Measurements from ENCODE around the gene SDSL. TPM values are rescaled to one million over a fixed set of nuclear protein-coding genes. Genes with fewer than 3 reads are reported as not detected.

SDSL gene
- polyA plus RNA-seq, 4 donors: 10.9 to 15.7 (median 12.7) TPM

- no peak for DNase-seq (ENCODE audit: low read depth in 4 of 4, low spot score in 3 of 4)
These were observed 20.9 kb downstream of the SDSL start for GRCh38 chr12:113443030-113443539.

- no peak for DNase-seq (ENCODE audit: low read depth in 4 of 4, low spot score in 3 of 4)
These were observed 23.5 kb downstream of the SDSL start for GRCh38 chr12:113445544-113446171.

DNA sequence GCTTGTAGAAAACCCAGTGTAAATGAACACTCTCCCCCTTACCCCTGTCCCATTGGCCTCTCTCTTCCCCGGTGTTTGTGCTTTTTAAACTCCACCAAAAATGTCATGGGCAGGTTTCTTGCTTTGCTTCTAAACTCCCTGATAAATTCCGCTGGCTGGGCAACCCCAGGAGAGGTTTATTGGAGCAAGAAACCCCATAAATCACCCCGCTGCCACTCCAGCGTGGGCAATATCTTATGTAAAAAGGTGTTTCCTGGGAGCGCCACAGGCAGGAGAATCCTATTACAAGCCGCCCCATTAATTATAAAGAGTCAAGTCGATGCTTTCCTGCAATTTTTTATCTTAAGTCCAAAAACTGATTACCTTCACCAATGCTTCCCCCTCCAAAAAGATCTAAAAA is 26.7 kb downstream of the SDSL start:
- peak in 1 of 4 donors; percentile 27 for DNase-seq (ENCODE audit: low read depth in 4 of 4, low spot score in 3 of 4)

- no peak for DNase-seq (ENCODE audit: low read depth in 4 of 4, low spot score in 3 of 4)
These were observed 27.1 kb downstream of the SDSL start for GRCh38 chr12:113449299-113449698.

- no peak for DNase-seq (ENCODE audit: low read depth in 4 of 4, low spot score in 3 of 4)
These were observed 27.7 kb downstream of the SDSL start for GRCh38 chr12:113449839-113450238.

DNA sequence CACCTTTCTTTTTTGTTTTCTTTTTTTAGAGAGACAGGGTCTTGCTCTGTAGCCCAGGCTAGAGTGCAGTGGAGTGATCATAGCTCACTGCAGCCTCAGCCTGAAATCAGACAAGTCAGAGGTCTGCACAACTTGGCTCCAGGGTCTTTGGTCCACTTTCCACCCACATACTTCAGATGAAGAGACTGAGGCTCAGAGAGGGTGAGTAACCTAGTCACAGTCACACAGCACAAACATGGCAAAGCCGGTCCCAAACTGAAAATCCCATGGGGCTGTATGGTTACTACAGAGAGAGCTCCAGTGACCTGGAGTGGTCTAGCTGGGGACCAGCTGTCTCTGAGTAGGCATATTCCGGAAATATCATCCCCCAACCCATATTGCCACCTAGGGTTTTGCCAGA is 30.3 kb downstream of the SDSL start:
- DNase-seq (ENCODE audit: low read depth in 4 of 4, low spot score in 3 of 4): no peak

DNA sequence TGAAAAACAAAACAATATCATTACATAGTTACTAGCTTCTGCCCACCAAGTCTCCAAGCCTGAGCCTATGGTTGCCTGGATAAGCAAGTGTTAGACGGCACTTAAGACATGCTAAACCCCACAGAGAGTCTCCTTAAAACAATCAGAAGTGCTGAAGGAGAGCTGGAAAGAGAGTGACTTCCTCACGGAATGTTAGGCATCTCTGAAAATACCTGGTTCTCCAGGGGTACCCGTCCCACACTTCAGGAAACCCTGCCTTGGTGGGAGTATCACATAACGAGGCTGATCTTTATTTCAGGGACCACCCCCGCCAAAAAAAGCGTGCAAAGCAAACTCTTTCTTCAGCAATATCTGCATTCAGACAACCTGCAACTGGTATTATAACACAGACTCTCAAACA is 31.1 kb downstream of the SDSL start:
- no peak for DNase-seq (ENCODE audit: low read depth in 4 of 4, low spot score in 3 of 4)

GRCh38 chr12:113456199-113456598 is 34.0 kb downstream of the SDSL start:
- DNase-seq (ENCODE audit: low read depth in 4 of 4, low spot score in 3 of 4): no peak

- no peak for DNase-seq (ENCODE audit: low read depth in 4 of 4, low spot score in 3 of 4)
These were observed 34.6 kb downstream of the SDSL start for GRCh38 chr12:113456761-113457160.

DNA sequence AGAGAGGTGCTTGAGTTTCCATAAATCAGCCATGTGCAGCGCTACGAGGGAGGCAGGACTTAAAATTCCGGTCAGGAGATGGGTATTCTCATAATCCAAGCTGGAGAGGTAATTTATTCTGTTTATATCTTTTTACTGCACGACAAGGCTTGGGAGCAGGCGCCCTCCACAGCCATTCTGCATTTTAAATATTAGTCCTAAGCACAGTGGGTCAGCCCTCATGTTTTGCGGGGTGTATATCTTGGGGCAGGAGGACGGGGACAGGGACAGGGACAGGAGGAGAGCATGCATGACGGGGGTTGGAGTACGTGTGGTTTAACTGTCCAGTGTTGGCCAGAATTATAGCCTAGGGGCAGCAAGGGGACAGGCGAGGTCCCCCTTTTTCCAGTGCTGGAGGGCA is 35.0 kb downstream of the SDSL start:
- no peak for DNase-seq (ENCODE audit: low read depth in 4 of 4, low spot score in 3 of 4)

DNA sequence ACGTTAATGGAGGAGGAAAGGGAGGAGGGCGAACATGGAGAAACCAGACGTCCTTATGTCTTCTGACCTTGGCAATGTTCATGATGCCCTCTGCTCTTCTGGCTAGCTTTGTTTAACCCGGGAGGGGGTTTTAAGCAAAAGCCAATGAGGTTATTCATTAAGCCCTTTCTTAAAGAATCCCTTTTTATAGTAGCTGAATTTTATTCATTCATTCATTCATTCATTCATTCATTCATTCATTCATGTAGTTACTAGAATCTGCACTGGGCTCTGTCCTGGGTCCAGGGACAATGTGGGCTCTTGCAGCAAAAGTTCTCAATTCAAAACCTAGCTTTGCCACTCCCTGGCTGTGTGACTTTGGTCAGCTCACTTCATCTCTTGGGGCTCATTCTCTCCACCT is 35.5 kb downstream of the SDSL start:
- no peak for DNase-seq (ENCODE audit: low read depth in 4 of 4, low spot score in 3 of 4)

DNA sequence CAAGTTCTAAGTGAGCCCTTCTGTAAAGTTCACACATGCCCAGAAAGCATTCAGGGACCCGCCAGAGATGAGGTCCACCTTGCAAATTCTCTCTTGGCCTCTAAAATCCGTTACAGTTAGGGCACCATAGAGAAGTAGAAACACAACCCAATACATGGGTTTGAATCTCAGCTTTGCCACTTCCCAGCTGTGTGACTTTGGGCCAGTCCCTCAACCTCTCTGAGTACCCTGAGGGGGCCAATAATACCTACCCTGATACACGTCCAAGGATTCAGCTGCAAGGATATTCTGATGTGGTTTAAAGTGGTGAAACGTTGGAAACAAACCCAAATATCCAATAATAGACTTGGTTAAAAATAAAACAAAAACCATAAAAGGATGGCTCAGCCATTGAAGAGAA is 37.8 kb downstream of the SDSL start:
- no peak for DNase-seq (ENCODE audit: low read depth in 4 of 4, low spot score in 3 of 4)

GRCh38 chr12:113461666-113462065 is 39.5 kb downstream of the SDSL start:
- DNase-seq (ENCODE audit: low read depth in 4 of 4, low spot score in 3 of 4): no peak

DNA sequence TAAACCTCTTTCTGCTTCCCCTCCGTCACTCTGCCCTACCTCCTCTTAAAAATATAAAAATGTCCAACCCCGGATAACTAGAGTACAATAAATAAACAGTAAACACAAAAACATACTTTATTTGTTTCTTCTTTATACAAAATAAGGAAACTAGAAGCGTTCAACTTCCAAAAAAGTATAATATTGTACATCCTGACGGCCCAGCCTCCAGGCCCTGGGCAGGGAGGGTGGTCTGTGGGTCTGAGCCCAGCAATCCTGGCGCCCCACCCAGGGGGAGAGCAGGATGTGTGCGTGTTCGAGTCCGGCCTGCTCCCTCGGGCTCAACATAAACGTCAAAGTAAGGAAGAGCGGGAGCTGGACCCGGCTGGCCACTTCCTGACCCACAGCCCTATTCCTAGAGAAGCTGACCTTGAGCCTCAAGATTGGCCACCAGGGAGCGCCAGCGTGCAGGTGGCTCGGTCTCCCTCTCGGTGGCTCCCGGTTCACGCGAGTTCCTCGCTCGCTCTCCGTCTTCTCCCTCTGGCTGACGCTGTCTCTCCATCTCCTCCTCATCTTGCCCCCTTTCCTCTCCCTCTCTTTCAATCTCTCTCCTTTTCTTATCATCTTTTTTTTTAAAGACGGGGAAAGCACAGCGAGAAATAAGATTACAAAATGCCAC is 40.1 kb downstream of the SDSL start:
- DNase-seq (ENCODE audit: low read depth in 4 of 4, low spot score in 3 of 4): peak; percentile 54 to 73 (median 66)

DNA sequence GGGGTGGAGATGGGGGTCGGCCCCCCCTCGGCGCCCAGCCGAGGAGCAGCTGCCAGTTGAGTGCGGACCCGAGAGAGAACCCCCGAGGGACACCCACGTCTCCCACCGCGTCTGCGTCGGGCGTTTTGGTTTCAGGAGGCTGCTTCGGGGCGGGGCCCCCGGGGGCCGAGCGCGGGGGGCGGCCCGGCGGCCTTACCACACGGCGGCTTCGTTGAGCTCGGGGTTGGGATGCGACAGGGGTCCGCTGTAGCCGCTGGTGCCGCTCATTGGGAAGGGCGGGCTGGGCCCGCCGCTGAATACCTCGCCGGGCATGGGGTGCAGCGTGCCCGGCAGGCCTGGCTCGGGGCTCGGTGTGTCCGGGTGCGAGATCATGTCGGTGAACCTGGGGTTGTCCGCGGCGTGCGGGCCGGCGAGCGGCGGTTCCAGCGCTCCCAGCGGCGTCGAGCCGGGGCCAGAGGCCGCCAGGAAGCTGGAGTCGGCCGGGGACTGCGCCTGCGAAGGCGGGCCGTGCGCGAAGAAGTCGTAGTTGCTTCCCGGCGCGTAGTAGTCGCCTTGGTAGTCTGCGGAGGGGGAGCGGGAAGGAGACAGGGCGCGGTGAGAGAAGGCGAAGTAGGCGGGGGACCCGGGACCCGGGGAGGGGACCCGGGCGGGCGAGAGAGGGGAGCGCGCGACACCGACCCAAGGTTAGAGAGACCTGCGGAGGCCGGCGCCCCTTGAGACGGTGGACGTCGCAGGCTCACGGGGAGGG is 41.0 kb downstream of the SDSL start:
- DNase-seq (ENCODE audit: low read depth in 4 of 4, low spot score in 3 of 4): no peak

GRCh38 chr12:113463746-113464451 is 41.7 kb downstream of the SDSL start:
- no peak for DNase-seq (ENCODE audit: low read depth in 4 of 4, low spot score in 3 of 4)

DNA sequence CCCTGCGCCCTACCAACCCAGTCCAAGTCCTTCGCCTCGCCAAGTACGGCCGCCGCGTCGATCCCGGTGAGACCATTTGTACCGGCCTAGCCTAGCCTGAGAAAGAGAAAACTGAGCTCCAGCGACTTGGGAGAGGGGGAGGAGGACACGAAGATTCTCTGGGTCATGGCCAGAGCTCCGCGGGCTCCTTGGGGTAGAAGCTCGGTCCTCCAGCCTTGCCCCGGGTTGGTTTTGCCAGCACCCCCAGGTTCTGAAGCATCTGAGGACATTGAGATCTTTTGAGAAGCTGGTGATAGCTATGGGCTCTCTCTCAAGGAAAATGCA is 42.2 kb downstream of the SDSL start:
- no peak for DNase-seq (ENCODE audit: low read depth in 4 of 4, low spot score in 3 of 4)

DNA sequence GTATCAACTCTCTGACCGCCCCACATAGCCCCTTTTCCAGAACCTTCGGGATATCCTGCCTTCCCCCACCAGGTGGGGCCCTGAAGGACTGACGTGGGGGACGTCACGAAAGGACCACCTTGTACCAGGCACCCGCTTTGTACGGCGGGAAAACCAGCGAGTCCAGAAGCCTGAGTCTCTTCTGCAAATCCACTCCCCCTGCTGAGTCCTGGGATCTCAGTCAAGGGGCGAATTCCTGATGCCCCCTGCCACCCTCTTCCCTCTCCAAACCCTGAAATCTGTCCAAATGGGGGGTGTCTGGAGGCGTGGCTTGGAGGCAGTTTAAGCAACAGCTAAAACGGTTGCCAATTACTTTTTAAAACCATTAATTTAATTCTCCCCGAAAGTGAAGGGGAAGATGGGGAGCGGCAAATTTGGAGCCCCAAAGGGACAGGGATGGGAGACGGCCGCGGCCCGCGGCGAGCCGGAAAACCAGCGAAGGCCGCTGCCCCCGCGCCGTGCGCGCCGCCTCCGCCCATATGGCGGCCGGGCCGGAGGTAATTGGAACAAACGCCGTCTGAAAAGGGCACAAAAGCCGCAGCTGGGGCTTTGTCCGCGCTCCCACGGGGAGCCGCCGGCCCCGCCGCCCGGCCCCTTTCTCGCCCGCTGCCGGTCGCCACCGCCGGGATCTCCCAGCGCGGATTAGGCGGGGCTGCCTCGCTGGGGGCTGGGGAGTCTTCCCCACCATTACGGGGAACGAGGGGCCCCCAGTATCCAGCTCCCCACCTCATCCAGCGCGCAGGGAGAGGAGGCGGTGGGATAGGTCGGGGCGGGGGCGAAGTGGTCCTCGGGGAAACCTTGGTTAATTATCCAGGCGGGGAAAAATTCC is 42.9 kb downstream of the SDSL start:
- DNase-seq (ENCODE audit: low read depth in 4 of 4, low spot score in 3 of 4): no peak

GRCh38 chr12:113465808-113466453 is 43.8 kb downstream of the SDSL start:
- DNase-seq (ENCODE audit: low read depth in 4 of 4, low spot score in 3 of 4): no peak
